Endothelial cell of umbilical vein (primary cell): Measurements from ENCODE around the gene U2AF2. TPM values are rescaled to one million over a fixed set of nuclear protein-coding genes. Genes with fewer than 3 reads are reported as not detected.

Experiments used
- BruUV-seq: library from RNA; stranded (reverse); fragments of 400-500 nt; replicated peaks from 2 replicates; lab custom pipeline; 2021; lab: Mats Ljungman, UMichigan
- CTCF ChIA-PET: fragments of 300-600, 350-600 bp; sonication (Branson Sonifier 250); formaldehyde crosslinking; loops from one replicate; lab custom pipeline; 2021; ENCODE audit warnings: antibody characterized with exemption, inconsistent platforms; lab: Charles Lee
- POLR2A ChIA-PET: fragments of 300-600, 350-600 bp; sonication (Branson Sonifier 250); formaldehyde crosslinking; loops from one replicate; lab custom pipeline; 2021; ENCODE audit warnings: antibody characterized with exemption, inconsistent platforms; lab: Charles Lee
- DNase-seq: peaks from one replicate; pipeline ENCODE4 v3.0.0-alpha.2; 2011; ENCODE audit warnings: low read depth, low spot score
- FAIRE-seq: peaks from 2 replicates; lab custom pipeline; 2011; peaks lifted over from hg19 to GRCh38; lab: Jason Lieb, UNC
- H2AFZ ChIP-seq: 2 replicates; pipeline ENCODE4 v1.6.0; 2012; ENCODE audit warnings: low read depth, low read length, control low read depth, inconsistent platforms
- H3K27ac ChIP-seq: 2 replicates; pipeline ENCODE4 v1.5.1; 2011; ENCODE audit warnings: low read depth, mild to moderate bottlenecking, control low read depth, low read length, moderate library complexity; ENCODE audit not compliant: insufficient read depth
- H3K27me3 ChIP-seq, 2 experiments: 2 replicates each; pipeline versions ENCODE4 v1.6.0 to v1.6.1; 2011; ENCODE audit warnings: low read length in 2 of 2, mixed read lengths in 1 of 2; ENCODE audit not compliant: control insufficient read depth in 2 of 2, insufficient read depth in 2 of 2
- H3K36me3 ChIP-seq, 2 experiments: 2 replicates in 1 of 2; 3 replicates in 1 of 2; pipeline ENCODE4 v1.5.1; 2011; ENCODE audit warnings: low read length in 2 of 2, mild to moderate bottlenecking in 1 of 2, moderate library complexity in 1 of 2; ENCODE audit not compliant: control insufficient read depth in 2 of 2, insufficient read depth in 2 of 2; ENCODE audit errors: extremely low read depth in 1 of 2
- H3K4me1 ChIP-seq: 3 replicates; pipeline ENCODE4 v1.5.1; 2011; ENCODE audit warnings: mild to moderate bottlenecking, low read length; ENCODE audit not compliant: control insufficient read depth, insufficient read depth; ENCODE audit errors: extremely low read depth
- H3K4me2 ChIP-seq: 2 replicates; pipeline ENCODE4 v1.6.1; 2011; ENCODE audit warnings: low read length, control low read depth, mixed read lengths; ENCODE audit not compliant: insufficient read depth
- H3K4me3 ChIP-seq, 3 experiments: fragments of 200-600 bp in 1 of 3; sonication (generic), shearing (Covaris generic) in 1 of 3; replicated peaks in 1 of 3; 2 replicates each; pipeline ENCODE4 v1.5.1; 2011 to 2016; ENCODE audit warnings: control low read depth in 3 of 3, low read length in 3 of 3, mild to moderate bottlenecking in 2 of 3, inconsistent platforms in 1 of 3, low read depth in 1 of 3, moderate library complexity in 1 of 3; ENCODE audit not compliant: insufficient read depth in 1 of 3
- H3K79me2 ChIP-seq: 2 replicates; pipeline ENCODE4 v1.6.0; 2012; ENCODE audit warnings: low read length, inconsistent platforms; ENCODE audit not compliant: control insufficient read depth, insufficient read depth
- H3K9ac ChIP-seq: replicated peaks from 2 replicates; pipeline ENCODE3; 2011; ENCODE audit warnings: low read length, control low read depth; ENCODE audit not compliant: insufficient read depth; ENCODE audit errors: extremely low read depth
- H3K9me1 ChIP-seq: replicated peaks from 3 replicates; pipeline ENCODE4 v1.6.0; 2011; ENCODE audit warnings: mild to moderate bottlenecking, low read length; ENCODE audit not compliant: control insufficient read depth, insufficient read depth; ENCODE audit errors: extremely low read depth
- H3K9me3 ChIP-seq: replicated peaks from 2 replicates; pipeline ENCODE4 v1.5.1; 2012; ENCODE audit warnings: low read length, inconsistent platforms; ENCODE audit not compliant: control insufficient read depth, insufficient read depth
- H4K20me1 ChIP-seq: replicated peaks from 2 replicates; pipeline ENCODE3; 2011; ENCODE audit warnings: mild to moderate bottlenecking, low read length; ENCODE audit not compliant: control insufficient read depth, insufficient read depth; ENCODE audit errors: extremely low read depth
- CTCF ChIP-seq, 2 donors: IDR thresholded peaks; 1 replicate in 1 of 2; 2 replicates in 1 of 2; pipeline ENCODE4 v1.5.1; 2011; ENCODE audit warnings: low read length in 2 of 2, mild to moderate bottlenecking in 2 of 2, moderate library complexity in 2 of 2, control low read depth in 1 of 2, inconsistent platforms in 1 of 2, low read depth in 1 of 2; ENCODE audit not compliant: insufficient read depth in 1 of 2; ENCODE audit errors: extremely low read depth in 1 of 2
- EZH2 ChIP-seq: IDR thresholded peaks from 2 replicates; pipeline ENCODE4 v1.6.1; 2012; ENCODE audit warnings: borderline replicate concordance, low read depth, mild to moderate bottlenecking, moderate library complexity, low read length, inconsistent platforms; ENCODE audit not compliant: severe bottlenecking
- FOS ChIP-seq: IDR thresholded peaks from 2 replicates; pipeline ENCODE4 v1.6.1; 2011; ENCODE audit warnings: mild to moderate bottlenecking, low read length, moderate library complexity, borderline replicate concordance; ENCODE audit not compliant: insufficient read depth
- JUN ChIP-seq: IDR thresholded peaks from 2 replicates; pipeline ENCODE4 v1.6.1; 2011; ENCODE audit warnings: borderline replicate concordance, low read depth; ENCODE audit not compliant: insufficient read length, insufficient read depth
- MAX ChIP-seq: IDR thresholded peaks from 2 replicates; pipeline ENCODE4 v1.6.1; 2011; ENCODE audit not compliant: insufficient read depth, insufficient read length
- dilution Hi-C: fragments of 300-500 bp; cut with MboI; formaldehyde crosslinking; loops from one replicate; pipeline ENCODE4 v1.15.0; 2019; ENCODE audit warnings: low sequenced_read_pairs; ENCODE audit not compliant: extremely low pct_ligation_motif_present
- intact Hi-C: fragments of 100-400 bp; cut with micrococcal nuclease; formaldehyde crosslinking; loops from one replicate; pipeline ENCODE4 v1.10.0; 2022
- polyA plus RNA-seq, 4 experiments: library from polyadenylated mRNA; depleted of rRNA in 3 of 4; stranded (reverse) in 3 of 4; unstranded in 1 of 4; fragments of >200 nt; gene quantifications; 2 replicates each; pipeline versions ENCODE4 v1.2.1 to v1.2.3, GENCODE V29; 2011 to 2012; ENCODE audit warnings: missing spikeins in 1 of 4
- total RNA-seq: library from RNA; stranded (reverse); gene quantifications from 2 replicates; pipeline ENCODE4 v1.2.3, GENCODE V29; 2021

Gene U2AF2
- total and polyA plus RNA-seq, 2 donors (not counting 3 experiments of a cell fraction or from before 2014, with no cell fraction given) = 183 to 259 TPM

- intact Hi-C loops = no loop called here
- Histone ChIP-seq H3K4me3 (no peak overlapping the region), H4K20me1 (no peaks in the 10 kb centered on the region), H3K9me3 (no peaks in the 10 kb centered on the region), H3K79me2 (peaks cover 21% of the 10 kb centered on the region), H3K9ac (no peak overlapping the region), H3K27ac (no peak overlapping the region), H3K36me3 (peaks cover 2 to 24% of the 10 kb centered on the region in 2 experiments), H3K9me1 (no peaks in the 10 kb centered on the region), H3K27me3 (no peaks in the 10 kb centered on the region), H3K4me2 (no peak overlapping the region), H2AFZ (no peak overlapping the region), H3K4me1 (no peaks in the 10 kb centered on the region)
- ChIA-PET CTCF (interaction anchor here (1.3 kb wide), 1 partner anchor 20 kb away, joined by 4 read pairs; no protein-coding TSS in a partner anchor), POLR2A (no interaction called here)
- no peak for TF ChIP-seq CTCF (IDR thresholded peaks at IDR 0.05; ENCODE audit: extremely low read depth in 1 of 2, insufficient read depth in 1 of 2, low read depth in 1 of 2, low read length in 2 of 2)
- no peak for TF ChIP-seq FOS
- no peak for TF ChIP-seq MAX
- TF ChIP-seq EZH2 = no peak
- TF ChIP-seq JUN = no peak
- DNase-seq (no peak), FAIRE-seq (no peak)
- BruUV-seq = no TSS peak
- dilution Hi-C loops = no loop called here
Observed at GRCh38 chr19:55611983-55612645, 42.7 kb upstream of the U2AF2 start.
